Brain microvascular endothelial cell (primary cell): ENCODE measurements around the gene LYPD4.

Source experiments
- DNase-seq: peaks from one replicate; pipeline ENCODE4 v3.0.0-alpha.2; 2020
- H3K27ac ChIP-seq: fragments of 250-450 bp; sonication (Bioruptor Pico); 2 replicates; pipeline ENCODE4 v1.5.1; 2020; ENCODE audit warnings: mild to moderate bottlenecking, moderate library complexity
- H3K27me3 ChIP-seq: fragments of 250-450 bp; sonication (Bioruptor Pico); replicated peaks from 2 replicates; pipeline ENCODE4 v1.5.1; 2020; ENCODE audit warnings: mild to moderate bottlenecking
- H3K36me3 ChIP-seq: fragments of 250-450 bp; sonication (Bioruptor Pico); replicated peaks from 2 replicates; pipeline ENCODE4 v1.5.1; 2020; ENCODE audit warnings: mild to moderate bottlenecking
- H3K4me3 ChIP-seq: 2 replicates; pipeline ENCODE4 v1.5.1; 2011; ENCODE audit warnings: low read depth, mild to moderate bottlenecking, control low read depth, low read length, moderate library complexity
- CTCF ChIP-seq: IDR thresholded peaks from 2 replicates; pipeline ENCODE4 v1.5.1; 2011; ENCODE audit warnings: low read depth, mild to moderate bottlenecking, moderate library complexity, low read length, control low read depth, inconsistent platforms; ENCODE audit errors: missing control alignments
- in situ Hi-C: cut with HindIII; loops from 2 replicates; pipeline ENCODE4 v1.10.0; 2017; ENCODE audit warnings: low sequenced_read_pairs, low pct_ligation_motif_present

The LYPD4 gene, protein sequence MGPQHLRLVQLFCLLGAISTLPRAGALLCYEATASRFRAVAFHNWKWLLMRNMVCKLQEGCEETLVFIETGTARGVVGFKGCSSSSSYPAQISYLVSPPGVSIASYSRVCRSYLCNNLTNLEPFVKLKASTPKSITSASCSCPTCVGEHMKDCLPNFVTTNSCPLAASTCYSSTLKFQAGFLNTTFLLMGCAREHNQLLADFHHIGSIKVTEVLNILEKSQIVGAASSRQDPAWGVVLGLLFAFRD

DNA sequence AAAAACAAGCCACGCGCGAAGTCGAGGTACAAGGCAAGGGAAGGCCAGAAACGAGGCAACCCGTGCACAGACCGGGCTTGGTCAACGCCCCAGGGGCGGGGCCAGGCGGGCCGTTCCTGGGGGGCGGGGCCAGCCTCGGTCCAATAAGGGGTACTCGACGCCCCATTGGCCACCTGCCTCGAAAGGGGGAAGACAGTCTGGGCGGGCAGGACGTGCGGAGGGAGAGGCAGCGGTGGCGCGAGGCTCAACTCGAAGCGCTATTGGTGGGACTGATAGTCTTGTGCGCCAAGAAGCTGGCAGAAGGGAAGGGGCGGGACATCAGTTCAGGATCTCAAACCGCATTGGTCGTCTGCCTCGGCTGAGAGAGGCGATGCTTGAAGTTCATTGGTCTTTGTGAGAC lies at the start of gene LYPD4:
TSS of gene LYPD4 (minus strand) at position 83 of the 400 bp plus-strand sequence. CDS start 5,398 bp downstream, outside the sequence.
- no peak for TF ChIP-seq CTCF
- Histone ChIP-seq H3K36me3 (no peaks in the 10 kb centered on the region), H3K4me3 (no peak within 1 kb of the TSS), H3K27ac (no peak within 1 kb of the TSS), H3K27me3 (no peaks in the 10 kb centered on the region)
- in situ Hi-C loops: no loop called here
- no peak for DNase-seq

DNA sequence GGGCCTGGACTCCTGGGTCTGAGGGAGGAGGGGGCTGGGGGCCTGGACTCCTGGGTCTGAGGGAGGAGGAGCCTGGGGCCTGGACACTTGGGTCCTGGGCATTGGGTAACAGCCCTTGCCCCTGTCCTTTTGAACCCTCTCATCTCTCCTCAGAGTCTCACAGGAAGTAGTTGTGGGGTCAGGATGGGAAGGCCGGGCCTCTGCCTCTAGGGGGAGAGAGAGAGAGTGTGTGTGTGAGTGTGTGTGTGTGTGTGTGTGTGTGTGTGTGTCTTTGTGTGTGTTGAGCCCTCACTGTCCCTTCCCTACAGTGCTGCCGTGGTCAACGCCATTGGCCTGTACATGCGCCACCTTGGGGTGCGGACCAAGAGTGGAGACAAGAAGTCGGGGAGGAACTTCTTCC lies 49.4 kb upstream of the LYPD4 start:
- H3K27me3 ChIP-seq: no peaks in the 10 kb centered on the region
- in situ Hi-C loops: no loop called here
- H3K4me3 ChIP-seq: no peak overlapping the region
- peak; percentile 15 for DNase-seq
- peaks cover 53% of the 10 kb centered on the region for H3K36me3 ChIP-seq
- peak; percentile 54 for TF ChIP-seq CTCF
- no peak overlapping the region for H3K27ac ChIP-seq

DNA sequence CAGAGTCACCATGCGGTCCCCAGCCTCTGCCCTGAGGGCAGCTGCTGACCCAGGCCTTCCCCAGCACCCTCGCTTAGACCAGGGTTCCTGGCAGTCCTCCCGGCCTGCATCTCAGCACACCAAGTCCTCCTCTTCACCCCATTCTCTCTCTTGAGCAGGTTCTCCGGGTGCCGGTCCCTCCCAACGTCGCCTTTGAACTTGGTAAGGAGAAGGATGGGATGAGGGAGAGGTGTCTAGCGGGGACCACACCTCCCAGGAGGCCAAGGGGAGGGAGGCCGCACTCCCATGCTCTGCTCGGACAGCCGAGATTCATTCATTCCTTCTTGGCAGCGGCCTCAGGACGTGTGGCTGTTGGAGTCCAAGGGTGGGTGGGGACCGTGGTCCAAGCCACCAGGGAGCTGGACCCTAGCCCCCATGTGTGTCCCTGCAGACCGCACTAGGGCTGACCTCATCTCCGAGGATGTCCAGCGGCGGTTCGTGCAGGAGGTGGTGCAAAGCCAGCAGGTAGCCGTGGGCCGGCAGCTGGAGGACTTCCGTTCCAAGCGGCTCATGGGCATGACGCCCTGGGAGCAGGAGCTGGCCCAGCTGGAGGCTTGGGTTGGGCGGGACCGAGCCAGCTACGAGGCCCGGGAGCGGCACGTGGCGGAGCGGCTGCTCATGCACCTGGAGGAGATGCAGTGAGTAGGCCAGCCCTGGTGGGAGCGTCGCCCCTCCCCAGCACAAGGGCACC lies 47.9 kb upstream of the LYPD4 start:
- peak; percentile 5 for TF ChIP-seq CTCF
- Histone ChIP-seq H3K4me3 (no peak overlapping the region), H3K27ac (no peak overlapping the region), H3K27me3 (no peaks in the 10 kb centered on the region), H3K36me3 (peaks cover 39% of the 10 kb centered on the region)
- DNase-seq: no peak
- in situ Hi-C loops: no loop called here

DNA sequence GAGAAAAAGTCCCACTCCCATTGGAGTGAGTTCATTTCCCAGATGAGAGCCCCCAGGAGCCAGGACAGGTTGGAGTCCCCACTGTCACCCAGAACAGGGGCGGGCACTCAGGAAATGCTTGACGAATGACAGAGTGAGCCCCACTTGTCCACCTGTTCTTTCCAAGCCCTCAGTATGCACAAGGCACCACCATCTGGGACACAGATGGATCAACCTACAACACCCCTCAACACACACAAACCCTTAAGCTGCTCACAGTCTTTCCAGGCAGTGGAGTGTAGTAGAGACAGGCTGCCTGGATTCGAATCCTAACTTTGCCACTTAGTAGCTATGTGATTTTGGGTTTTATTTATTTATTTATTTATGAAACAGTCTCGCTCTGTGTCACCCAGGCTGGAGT lies 46.5 kb upstream of the LYPD4 start:
- TF ChIP-seq CTCF: no peak
- Histone ChIP-seq H3K36me3 (peaks cover 33% of the 10 kb centered on the region), H3K27me3 (no peaks in the 10 kb centered on the region), H3K4me3 (no peak overlapping the region), H3K27ac (no peak overlapping the region)
- DNase-seq: no peak
- in situ Hi-C loops: no loop called here

DNA sequence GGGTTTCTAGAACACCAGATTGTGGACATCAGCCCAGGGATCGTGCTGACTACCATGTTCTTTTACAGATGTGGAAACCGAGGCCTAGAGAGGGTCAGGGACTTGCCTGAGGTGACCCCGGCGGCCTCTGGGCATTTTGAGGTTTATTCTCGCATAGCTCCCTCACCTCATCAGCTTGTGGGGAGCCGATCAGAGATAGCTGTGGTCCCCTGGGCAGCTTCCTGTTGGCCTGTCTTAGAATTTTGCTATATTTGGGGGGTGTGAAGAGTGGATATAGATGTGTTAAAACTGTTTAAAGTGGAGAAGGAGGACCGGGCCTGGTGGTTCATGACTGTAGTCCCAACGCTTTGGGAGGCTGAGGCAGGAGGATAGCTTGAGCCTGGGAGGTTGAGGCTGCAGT lies 45.4 kb upstream of the LYPD4 start:
- no peak for DNase-seq
- Histone ChIP-seq H3K36me3 (peaks cover 25% of the 10 kb centered on the region), H3K27ac (no peak overlapping the region), H3K4me3 (no peak overlapping the region), H3K27me3 (no peaks in the 10 kb centered on the region)
- in situ Hi-C loops: no loop called here
- no peak for TF ChIP-seq CTCF

GRCh38 chr19:41888926-41889325 lies 44.4 kb upstream of the LYPD4 start:
- in situ Hi-C loops: no loop called here
- TF ChIP-seq CTCF: no peak
- Histone ChIP-seq H3K36me3 (peaks cover 19% of the 10 kb centered on the region), H3K27me3 (no peaks in the 10 kb centered on the region), H3K27ac (no peak overlapping the region), H3K4me3 (no peak overlapping the region)
- no peak for DNase-seq
